HK-2 (cell line): ENCODE data around the gene GPR32.
A peak's percentile ranks its signal among the peaks of the same experiment; 100 is the strongest.
"Not testable (repeated sequence)": the region's sequence is repeated elsewhere in the genome, so short reads cannot be mapped to it uniquely, and the experiment has no call there.

Experiments used
- DNase-seq: peaks from one replicate; pipeline ENCODE4 v3.0.0-alpha.2; 2018; ENCODE audit not compliant: unreplicated experiment

The GPR32 gene

DNA sequence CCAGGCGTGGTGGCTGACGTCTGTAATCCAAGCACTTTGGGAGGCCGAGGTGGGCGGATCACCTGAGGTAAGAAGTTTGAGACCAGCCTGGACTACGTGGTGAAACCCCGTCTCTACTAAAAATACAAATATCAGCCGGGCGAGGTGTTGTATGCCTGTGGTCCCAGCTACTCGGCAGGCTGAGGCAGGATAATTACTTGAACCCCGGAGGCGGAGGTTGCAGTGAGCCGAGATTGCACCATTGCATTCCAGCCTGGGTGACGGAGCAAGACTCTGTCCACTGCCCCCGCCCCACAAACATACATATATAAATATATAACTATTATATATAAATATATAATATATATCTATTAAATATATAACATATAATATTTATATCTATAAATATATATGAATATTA is 23.1 kb upstream of the GPR32 start:
- not testable (repeated sequence) for DNase-seq

DNA sequence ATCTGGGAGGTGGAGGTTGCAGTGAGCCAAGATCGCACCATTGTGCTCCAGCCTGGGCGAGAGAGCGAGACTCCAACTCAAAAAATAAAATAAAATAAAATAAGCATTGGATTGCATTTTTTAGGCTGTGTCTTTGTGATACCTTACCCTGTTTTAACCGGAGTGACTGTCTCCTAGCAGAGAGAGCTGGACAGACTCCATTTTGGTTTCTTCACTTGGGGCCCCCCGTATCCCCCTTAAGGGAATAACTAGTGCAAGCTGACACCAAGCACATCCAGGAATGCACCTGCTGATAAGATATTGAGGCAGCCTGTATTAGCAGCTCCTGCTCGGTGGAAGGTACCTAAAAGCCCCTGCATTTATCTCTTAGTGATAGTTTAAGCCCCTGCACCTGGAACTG is 20.8 kb upstream of the GPR32 start:
- DNase-seq, result no peak

DNA sequence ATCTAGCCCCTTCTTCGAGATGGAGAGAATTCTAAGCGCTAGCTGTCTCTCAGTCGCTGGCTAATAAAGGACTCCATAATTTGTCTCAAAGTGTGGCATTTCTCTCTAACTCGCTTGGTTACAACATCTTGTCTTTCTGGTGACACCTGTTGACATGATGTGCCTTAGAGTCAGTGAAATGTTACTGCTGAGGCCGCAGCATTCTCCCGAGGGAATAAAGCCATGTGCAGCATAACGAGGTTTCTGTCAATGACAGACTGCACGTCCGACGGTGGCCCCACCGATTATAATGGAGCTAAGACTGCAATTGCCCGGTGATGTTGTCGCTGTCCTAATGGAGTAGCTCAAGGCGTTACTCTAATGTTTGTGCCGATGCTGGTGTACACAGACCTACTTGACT is 20.3 kb upstream of the GPR32 start:
- no peak for DNase-seq

DNA sequence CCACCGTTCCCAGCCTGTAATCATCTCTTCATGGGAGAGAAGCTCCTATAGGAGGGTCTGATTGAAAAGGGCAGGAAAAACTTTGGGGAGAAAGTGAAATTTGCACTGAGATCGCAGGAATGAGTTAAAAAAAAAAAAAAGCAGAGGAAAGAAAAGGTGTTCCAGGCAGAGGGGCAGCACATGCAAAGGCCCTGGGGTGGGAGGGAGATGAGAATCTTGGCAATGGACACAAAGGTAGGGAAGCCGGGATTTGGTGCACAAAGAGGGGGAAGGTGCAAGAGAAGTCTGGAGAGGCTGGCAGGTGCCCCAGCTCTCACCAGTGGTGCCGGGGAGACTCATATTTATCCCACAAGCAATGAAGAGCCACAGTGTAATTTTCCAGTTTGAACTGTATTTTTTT is 16.4 kb upstream of the GPR32 start:
- DNase-seq, result no peak

DNA sequence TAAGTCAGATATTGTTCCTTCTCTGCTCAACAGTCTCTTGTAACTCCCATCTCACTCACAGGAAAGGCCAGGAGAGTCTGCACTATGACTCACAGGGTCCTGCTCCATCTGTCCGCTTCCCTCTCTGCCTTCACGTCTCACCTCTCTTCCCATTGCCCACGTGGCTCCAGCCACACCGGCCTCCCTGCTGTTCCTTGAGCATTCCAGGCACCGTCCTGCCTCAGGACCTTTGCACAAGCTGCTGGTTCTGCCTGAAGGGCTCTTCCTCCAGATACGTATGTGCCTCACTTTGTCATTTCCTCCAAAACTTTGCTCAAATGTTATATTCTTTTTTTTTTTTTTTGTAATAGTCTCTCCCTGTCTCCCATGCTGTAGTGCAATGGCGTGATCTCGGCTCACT is 14.0 kb upstream of the GPR32 start:
- peak; percentile 22 for DNase-seq

DNA sequence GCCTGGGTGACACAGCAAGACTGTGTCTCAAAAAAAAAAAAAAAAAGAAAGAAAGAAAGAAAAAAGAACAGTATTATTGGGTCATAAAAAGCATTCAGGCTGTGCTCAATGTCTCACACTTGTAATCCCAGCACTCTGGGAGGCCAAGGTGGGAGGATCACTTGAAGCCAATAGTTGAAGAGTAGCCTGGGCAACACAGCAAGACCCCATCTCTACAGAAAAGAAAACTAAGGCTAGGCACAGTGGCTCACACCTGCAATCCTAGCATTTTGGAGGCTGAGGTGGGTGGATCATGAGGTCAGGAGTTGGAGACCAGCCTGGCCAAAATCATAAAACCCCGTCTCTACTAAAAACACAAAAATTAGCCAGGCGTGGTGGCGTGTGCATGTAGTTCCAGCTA is 12.6 kb upstream of the GPR32 start:
- not testable (repeated sequence) for DNase-seq

DNA sequence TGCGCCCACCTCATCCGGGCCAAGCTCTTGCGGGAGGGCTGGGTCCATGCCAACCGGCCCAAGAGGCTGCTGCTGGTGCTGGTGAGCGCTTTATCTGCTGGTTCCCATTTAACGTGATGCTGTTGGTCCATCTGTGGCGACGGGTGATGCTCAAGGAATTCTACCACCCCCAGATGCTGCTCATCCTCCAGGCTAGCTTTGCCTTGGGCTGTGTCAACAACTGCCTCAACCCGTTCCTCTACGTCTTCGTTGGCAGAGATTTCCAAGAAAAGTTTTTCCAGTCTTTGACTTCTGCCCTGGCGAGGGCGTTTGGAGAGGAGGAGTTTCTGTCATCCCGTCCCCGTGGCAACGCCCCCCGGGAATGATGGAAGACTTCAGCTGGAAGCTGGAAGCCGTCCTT is 11.2 kb upstream of the GPR32 start:
- DNase-seq, result not testable (repeated sequence)

DNA sequence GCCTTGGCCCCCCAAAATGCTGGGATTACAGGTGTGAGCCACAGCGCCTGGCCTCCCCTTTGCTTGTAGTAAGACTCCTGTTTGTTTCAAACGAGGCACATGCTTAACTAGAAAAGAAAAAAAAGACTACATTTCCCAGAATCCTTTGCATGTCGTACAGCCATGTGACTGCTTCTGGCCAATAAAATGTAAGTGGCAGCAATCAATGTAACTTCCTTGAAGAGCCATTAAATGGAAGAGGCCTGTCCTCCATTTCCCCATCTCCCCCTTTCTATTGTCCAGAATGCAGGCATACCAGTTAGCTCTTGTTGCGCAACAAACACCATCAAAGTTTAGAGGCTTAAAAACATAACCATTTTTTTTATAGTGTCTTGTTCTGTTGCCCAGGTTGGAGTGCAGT is 10.4 kb upstream of the GPR32 start:
- no peak for DNase-seq

DNA sequence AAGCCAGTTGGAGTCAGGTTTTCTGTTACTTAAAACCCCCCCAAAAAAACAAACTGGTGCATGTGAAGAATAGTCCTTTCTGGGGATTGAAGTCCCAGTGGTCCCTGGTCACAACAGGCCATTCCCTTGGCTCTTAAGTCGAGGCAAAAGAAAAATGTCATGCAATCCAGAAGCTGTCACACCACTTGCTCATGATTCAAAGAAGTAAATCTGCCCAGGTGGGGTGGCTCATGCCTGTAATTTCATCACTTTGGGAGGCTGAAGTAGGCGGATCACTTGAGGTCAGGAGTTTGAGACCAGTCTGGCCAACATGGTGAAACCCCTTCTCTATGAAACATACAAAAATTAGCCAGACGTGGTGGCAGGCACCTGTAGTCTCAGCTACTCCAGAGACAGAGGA is 8.8 kb upstream of the GPR32 start:
- DNase-seq, result not testable (repeated sequence)

DNA sequence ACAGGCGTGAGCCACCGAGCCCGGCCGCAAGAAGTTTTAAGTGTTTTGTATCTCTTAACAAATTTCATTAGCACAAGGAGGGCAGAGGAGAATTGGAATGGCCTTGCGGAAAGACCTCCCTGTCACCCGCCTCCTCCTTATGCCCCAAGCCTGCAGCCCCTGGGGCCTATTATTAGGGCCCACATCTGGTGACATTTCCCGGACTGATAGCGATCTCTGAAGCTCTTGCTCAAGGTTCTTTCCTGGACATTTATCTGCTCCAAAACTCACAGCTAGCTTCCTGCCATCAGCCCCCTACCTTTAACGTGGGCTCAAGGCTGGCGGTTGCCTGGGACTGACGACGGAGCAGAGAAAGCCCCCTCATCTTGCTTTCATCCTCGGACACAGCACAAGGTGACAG is 6.7 kb upstream of the GPR32 start:
- not testable (repeated sequence) for DNase-seq

DNA sequence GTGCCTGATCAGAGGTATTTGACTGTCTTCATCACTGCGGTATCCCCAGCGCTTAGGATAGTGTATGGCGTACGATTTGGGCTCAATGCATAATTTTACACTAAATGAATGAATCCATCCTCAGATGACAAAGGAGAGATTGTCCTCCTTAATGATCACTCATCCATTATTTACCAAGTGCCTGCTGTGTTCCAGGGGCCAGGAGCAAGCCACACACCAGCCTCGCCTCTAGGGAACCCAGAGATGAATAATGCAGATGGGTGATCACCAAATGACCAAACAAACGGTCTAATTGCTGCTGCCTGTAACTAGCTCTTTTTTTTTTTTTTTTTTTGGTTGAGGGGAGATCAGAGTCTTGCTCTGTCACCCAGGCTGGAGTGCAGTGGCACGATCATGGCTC is 5.9 kb upstream of the GPR32 start:
- DNase-seq, result no peak

DNA sequence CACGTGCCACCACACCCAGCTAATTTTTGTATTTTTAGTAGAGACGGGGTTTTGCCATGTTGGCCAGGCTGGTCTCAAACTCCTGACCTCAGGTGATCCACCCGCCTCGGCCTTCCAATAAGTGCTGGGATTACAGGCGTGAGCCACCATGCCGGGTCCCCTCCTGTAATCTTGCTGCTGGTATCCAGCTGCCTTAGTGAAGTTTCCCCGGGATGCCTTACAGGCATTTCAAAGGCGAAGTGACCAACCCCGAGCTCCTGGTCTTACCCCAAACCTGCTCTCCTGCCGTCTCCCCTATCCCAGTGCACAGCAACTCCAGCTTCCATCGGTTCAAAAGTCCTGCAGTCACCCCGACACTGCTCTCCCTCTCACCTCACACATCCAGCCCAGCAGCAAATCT is 3.5 kb upstream of the GPR32 start:
- not testable (repeated sequence) for DNase-seq

DNA sequence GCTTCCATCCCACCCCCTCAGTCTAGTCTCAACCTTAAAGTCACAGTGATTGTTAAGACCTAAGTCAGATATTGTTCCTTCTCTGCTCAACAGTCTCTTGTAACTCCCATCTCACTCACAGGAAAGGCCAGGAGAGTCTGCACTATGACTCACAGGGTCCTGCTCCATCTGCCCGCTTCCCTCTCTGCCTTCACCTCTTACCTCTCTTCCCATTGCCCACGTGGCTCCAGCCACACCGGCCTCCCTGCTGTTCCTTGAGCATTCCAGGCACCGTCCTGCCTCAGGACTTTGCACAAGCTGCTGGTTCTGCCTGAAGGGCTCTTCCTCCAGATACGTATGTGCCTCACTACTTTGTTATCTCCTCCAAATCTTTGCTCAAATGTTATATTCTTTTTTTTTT is 3.0 kb upstream of the GPR32 start:
- DNase-seq, result peak; percentile 48

DNA sequence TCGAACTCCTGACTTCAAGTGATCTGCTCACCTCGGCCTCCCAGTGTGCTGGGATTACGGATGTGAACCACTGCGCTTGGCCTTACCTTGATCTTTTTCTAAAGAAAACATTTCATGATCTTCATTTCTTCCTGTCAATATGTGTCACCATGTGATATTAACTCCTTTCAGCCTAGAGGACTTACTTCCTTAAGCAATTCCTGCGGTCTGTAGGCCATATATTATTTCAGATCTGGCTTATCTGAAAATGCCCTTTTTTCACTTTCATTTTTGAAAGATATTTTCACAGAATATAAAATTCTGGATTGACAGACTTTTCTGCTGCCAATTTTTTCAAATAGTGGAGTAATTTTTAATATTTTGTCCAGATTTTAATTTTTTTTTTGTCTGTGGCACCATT is 2.0 kb upstream of the GPR32 start:
- DNase-seq, result no peak

DNA sequence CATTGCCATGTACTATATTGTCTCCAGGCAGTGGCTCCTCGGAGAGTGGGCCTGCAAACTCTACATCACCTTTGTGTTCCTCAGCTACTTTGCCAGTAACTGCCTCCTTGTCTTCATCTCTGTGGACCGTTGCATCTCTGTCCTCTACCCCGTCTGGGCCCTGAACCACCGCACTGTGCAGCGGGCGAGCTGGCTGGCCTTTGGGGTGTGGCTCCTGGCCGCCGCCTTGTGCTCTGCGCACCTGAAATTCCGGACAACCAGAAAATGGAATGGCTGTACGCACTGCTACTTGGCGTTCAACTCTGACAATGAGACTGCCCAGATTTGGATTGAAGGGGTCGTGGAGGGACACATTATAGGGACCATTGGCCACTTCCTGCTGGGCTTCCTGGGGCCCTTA is 624 bp downstream of the GPR32 start:
- DNase-seq, result no peak

DNA sequence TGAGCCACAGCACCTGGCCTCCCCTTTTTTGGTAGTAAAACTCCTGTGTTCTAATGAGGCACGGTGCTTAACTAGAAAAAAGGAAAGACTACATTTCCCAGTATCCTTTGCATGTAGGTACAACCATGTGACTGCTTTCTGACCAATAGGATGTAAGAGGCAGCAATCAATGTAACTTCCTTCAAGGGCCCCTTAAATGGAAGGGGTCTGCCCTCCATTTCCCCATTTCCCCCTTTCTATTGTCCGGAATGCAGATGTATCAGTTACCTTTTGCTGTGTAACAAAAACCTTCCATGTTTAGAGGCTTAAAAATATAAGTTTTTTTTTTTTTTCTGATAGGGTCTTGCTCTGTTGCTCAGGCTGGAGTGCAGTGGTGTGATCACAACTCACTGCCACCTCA is 2.2 kb downstream of the GPR32 start:
- DNase-seq, result no peak

DNA sequence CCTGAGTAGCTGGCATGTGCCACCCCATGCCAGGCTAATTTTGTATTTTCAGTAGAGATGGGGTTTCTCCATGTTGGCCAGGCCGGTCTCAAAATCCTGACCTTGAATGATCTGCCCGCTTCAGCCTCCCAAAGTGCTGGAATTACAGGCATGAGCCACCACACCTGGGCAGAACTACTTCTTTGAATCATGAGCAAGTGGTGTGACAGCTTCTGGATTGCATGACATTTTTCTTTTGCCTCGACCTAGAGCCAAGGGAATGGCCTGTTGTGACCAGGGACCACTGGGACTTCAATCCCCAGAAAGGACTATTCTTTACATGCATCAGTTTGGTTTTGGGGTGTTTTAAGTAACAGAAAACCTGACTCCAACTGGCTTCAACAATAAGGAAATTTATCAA is 2.6 kb downstream of the GPR32 start:
- DNase-seq, result not testable (repeated sequence)

DNA sequence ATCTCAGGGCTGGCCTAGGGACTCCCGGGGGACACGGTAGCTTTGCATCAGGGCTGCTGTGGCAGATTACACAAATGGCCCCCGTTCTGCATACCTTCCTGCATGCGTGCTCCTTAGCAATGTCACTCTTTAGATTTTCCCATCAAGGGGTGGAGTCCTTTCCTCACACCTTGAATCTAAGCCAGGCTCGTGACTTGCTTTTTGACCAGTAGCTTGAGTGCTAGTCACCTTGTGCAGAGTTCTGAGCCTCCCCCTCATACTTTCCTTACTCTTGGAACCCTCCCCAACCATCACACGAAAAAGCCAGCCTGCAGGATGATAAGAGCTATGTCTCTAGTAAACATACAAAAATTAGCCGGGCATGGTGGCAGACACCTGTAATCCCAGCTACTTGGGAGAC is 3.2 kb downstream of the GPR32 start:
- not testable (repeated sequence) for DNase-seq

DNA sequence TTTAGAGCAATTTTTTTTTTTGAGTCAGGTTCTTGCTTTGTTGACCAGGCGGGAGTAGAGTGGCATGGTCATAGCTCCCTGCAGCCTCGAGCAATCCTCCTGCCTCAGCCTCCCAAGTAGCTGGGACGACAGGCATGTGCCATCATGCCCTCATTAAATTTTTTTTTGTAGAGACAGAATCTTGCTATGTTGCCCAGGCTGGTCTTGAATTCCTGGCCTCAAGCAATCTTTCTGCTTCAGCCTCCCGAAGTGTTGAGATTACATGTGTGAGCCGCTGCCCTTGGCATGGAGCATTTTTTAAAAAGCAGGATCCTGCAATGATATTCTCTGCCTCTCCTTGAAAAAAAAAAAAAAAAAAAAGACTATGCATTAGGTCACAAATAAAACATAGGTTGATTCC is 5.9 kb downstream of the GPR32 start:
- DNase-seq, result no peak

DNA sequence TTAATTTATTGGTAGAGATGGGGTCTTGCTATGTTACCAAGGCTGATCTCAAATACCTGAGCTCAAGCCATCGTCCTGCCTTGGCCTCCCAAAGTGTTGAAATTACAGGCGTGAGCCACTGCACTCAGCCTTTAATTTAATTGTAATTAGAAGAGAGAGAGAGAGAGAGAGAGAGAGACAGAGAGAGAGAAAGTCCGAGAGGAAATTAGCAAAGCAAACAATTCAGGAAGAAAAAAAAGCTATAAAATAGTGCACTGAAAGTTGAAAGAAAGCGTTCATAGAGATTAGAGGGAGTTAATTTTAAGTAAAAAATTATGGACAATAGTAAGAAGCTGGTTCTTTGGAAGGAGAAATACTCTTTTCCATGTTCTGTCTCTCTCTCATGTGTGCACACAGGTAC is 7.0 kb downstream of the GPR32 start:
- DNase-seq, result no peak

DNA sequence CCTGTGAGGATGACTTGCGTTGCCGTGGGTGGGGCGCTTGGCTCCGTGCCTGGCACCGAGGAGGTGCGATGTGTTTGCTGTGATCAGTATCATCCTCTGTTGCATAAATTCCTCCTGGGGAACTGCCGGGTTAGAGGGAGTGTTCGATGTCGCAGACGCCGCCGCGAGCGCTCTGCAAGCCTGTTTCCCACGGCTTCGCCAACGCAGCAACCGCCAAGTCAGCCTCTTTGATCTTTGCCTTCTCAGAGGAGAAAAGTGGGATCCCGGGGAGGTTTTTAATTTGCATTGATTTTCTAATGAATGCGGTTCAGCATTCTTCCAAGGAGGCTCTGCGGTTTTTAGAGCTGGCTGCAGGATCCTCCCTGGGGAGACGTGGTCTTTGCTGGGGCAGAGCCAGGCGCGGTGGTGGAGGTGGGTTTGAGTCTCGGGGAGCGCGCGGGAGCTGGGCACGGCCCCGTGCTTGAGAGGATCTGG is 7.6 kb downstream of the GPR32 start:
- no peak for DNase-seq

DNA sequence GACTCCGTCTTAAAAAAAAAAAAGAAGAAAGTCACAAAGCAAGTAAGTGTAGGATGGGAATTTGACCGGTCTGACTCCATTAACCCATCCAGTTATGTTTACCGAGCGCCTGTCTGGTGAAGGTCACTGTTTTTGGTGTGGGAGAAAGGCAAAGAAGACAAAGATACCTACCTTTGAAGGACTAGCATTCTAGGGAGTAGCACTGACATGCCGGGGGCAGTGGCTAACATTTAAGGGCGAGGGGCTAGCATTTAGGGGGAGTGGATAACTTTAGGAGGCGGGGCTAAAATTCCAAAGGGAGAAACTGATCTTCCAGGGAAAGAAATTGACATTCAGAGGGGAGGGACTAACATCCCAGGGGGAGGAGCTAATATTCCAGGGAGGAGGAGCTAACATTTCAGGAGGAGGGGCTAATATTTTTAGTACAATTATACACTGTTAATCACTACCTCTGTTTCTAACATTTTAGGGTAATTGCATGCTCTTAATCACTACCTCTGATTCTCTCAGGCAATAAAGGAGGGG is 8.7 kb downstream of the GPR32 start:
- DNase-seq, result no peak

DNA sequence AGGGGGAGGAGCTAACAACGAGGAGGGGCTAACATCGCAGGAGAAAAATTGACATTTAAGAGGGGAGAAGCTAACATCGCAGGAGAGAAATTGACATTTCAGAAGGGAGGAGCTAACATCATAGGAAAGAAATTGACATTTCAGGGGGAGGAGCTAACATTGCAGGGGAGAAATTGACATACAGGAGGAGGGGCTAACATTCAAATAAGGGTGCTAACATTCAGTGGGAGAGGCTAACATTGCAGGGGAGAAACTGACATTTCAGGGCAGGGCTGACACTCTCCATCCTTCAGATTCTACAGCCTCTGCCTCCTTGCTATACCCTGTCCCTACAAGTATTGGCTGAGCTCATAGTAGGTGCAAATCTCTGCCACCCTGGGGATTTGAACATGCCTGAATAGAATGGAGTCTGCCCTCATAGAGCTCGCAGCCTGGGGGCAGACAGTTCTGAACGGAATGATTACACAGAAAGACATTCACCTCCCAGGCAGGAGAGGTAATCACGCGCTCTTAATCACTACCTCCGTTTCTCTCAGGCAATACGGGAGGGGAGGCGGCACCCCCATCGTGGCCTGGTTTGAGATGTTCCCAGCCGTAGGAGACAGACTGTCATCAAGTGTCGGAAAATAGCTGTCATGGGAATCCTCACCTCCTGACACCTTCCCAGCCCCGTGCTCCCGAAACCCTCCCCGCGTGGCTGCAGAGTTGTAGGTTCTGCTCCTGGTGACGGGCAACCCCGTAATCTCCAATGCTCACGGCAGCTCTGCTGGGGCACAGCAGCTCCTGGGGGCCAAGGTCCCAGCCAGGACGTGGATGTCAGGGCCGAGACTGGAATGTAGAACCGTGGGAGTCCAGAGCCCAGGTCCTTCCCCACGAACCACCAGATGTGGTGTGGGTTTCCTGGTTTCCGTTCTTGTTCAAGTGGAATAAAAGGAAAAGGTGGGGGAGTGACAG is 9.5 kb downstream of the GPR32 start:
- DNase-seq, result no peak
